ENCODE data around the gene BAIAP2L2. TPM values are rescaled to one million over a fixed set of nuclear protein-coding genes. Genes with fewer than 3 reads are reported as not detected.

BAIAP2L2 gene
- total RNA-seq, 1 donor from 2014 or later: 0.77 TPM

DNA sequence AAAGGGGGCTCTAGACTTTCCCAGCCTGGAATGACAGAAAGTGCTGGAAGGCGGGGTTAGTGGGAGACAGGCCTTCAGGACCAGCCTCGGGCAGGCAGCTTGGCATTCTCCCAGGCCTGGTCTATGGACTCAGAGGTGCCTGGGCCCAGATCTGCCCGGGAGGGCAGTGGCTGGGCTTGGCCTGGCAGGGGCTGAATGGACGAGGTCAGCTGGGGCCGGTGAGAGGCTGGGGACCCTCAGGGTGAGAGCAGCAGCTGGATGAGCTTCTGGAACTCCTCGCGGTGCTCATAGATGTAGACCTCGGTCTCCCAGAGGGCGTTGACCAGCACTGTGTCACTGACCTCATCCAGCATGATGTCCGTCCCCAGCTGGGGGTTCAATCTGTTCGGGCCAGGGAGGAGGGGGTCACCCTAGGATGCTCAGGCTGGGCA lies 1.5 kb upstream of the BAIAP2L2 start:
- H3K9me3 Mint-ChIP-seq (ENCODE audit: unreplicated experiment): no peaks in the 10 kb centered on the region
- no peak for DNase-seq (ENCODE audit: low spot score)
- TF ChIP-seq, protein P1, sequence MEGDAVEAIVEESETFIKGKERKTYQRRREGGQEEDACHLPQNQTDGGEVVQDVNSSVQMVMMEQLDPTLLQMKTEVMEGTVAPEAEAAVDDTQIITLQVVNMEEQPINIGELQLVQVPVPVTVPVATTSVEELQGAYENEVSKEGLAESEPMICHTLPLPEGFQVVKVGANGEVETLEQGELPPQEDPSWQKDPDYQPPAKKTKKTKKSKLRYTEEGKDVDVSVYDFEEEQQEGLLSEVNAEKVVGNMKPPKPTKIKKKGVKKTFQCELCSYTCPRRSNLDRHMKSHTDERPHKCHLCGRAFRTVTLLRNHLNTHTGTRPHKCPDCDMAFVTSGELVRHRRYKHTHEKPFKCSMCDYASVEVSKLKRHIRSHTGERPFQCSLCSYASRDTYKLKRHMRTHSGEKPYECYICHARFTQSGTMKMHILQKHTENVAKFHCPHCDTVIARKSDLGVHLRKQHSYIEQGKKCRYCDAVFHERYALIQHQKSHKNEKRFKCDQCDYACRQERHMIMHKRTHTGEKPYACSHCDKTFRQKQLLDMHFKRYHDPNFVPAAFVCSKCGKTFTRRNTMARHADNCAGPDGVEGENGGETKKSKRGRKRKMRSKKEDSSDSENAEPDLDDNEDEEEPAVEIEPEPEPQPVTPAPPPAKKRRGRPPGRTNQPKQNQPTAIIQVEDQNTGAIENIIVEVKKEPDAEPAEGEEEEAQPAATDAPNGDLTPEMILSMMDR (IDR thresholded peaks at IDR 0.05; ENCODE audit: unreplicated experiment): no peak
- no peak overlapping the region for H3K4me3 Mint-ChIP-seq (ENCODE audit: unreplicated experiment)
- no peaks in the 10 kb centered on the region for H3K36me3 Mint-ChIP-seq (ENCODE audit: low read depth, unreplicated experiment)
- no peaks in the 10 kb centered on the region for H3K4me1 Mint-ChIP-seq (ENCODE audit: unreplicated experiment)
- peaks cover 12% of the 10 kb centered on the region for H3K27me3 Mint-ChIP-seq (ENCODE audit: unreplicated experiment)
- H3K27ac Mint-ChIP-seq (ENCODE audit: unreplicated experiment): no peak overlapping the region

DNA sequence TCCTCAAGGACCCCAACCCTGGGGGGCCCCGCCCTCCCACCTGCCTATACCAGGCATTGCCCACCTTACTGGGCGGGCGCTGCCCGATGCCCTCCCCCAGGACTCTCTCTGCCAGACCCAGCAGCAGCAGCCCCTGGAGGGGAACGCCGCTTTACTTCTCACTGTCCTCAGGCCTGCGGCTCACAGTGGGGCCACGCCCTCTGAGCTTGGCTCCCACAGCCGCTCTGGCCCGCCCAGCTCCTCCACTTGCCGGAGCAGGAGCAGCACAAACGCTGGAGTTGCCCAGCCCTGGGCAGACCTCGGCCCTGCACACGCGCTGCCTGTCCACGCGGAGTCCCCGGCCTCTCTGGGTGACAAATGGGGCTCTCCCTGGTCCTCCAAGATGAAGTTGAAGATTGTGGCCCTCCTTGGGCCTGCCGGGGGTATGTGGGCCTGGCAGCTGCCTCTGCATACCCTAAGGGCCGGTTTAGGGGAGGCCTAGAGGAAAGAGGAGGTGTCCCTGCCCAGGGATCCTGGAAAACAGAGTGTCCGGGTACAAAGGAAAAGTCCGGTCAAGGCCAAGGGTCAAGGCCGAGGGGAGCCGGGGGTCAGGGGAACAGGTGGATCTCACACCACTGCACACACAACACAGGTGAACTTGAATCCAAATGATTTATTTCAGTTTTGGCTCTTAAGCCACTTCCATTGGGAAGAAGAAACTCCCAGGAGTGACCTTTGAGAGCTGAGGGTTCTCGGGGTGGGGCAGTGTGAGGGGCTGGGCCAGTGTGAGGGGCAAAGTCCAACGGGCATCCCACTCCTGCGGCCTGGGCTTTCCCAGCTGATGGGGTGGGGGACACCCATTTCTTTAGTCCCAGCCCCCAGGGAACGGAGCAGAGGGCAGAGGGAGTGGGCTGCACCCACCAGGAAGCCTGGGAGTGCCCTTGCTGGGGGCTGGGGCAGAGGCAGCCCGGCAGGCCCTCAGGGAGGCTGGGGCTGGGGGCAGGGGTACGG lies 674 bp upstream of the BAIAP2L2 start:
- Mint-ChIP-seq H3K27me3 (ENCODE audit: unreplicated experiment) (peaks cover 12% of the 10 kb centered on the region), H3K9me3 (ENCODE audit: unreplicated experiment) (no peaks in the 10 kb centered on the region), H3K27ac (ENCODE audit: unreplicated experiment) (no peak overlapping the region), H3K4me1 (ENCODE audit: unreplicated experiment) (no peaks in the 10 kb centered on the region), H3K4me3 (ENCODE audit: unreplicated experiment) (no peak overlapping the region), H3K36me3 (ENCODE audit: low read depth, unreplicated experiment) (no peaks in the 10 kb centered on the region)
- no peak for DNase-seq (ENCODE audit: low spot score)
- TF ChIP-seq, protein P1 (IDR thresholded peaks at IDR 0.05; ENCODE audit: unreplicated experiment): no peak

DNA sequence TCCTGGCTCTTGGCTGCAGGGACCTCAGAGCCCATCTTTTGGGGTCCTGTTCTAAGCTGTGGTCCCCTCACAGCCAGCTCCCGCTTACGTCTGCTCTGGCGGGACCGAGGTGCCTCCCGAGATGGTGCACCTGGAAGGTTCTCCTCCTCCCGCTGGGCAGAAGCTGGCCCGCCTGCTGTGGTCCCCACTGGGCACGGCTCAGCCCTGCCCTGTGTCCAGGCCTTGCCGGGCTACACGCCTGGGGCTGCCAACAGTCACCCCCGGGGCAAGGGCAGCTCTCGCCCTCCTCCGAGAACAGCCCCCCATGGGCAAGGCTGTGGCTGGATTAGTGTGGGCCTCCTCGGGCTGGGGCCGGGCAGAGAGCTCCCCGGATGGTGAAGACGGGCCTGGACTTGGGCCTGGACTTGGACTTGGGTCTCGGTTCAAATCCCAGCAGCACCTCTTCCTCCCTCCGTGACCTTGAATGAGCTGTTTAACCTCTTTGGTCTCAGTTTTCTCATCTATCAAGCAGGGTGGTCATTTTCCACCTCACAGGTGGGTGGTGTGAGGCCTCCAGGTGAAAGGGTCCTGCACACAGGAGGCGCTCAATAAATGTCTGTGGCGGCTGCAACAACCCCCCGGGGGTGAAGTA lies 998 bp downstream of the BAIAP2L2 start:
- Mint-ChIP-seq H3K27me3 (ENCODE audit: unreplicated experiment) (peaks cover 14% of the 10 kb centered on the region), H3K9me3 (ENCODE audit: unreplicated experiment) (no peaks in the 10 kb centered on the region), H3K4me1 (ENCODE audit: unreplicated experiment) (no peaks in the 10 kb centered on the region), H3K36me3 (ENCODE audit: low read depth, unreplicated experiment) (no peaks in the 10 kb centered on the region), H3K27ac (ENCODE audit: unreplicated experiment) (no peak overlapping the region), H3K4me3 (ENCODE audit: unreplicated experiment) (no peak overlapping the region)
- TF ChIP-seq, protein P1 (IDR thresholded peaks at IDR 0.05; ENCODE audit: unreplicated experiment): no peak
- DNase-seq (ENCODE audit: low spot score): no peak

DNA sequence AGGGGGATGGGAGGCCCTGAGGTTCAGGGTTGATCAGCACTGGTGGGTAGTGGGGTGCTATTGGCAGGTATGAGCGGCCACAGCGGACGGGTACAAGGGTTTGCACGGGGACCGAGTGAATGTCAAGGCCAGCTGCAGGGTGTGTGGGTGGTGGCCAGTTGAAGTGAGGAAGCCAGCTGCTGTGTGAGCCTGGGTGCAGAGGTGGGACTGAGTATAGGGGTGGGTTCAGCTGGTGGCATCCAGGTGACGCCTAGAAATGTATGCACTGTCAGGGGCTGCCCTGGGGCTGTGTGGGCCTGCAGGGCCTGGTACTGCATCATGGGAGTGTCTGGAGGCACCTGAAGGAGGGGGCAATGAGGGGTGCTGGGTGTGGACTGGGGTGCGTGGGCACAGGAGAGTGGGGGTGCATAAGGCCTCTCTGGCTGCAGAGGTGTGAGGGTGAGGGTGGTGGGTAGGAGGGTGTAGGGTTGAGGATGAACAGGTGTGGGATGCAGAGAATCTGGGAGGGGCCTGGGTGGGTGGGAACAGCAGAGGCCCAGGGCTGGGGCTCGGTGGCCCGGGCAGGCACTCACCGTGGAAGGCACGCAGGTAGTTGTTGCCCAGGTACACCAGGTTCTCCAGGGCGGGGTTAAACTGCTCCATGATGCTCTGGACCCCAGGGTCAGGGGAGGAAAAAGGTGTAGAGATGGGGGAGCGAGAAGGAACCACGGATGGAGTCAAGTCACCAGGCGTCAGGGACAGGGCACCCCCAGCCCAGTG lies 1.7 kb downstream of the BAIAP2L2 start:
- Mint-ChIP-seq H3K4me3 (ENCODE audit: unreplicated experiment) (no peak overlapping the region), H3K27ac (ENCODE audit: unreplicated experiment) (no peak overlapping the region), H3K36me3 (ENCODE audit: low read depth, unreplicated experiment) (no peaks in the 10 kb centered on the region), H3K9me3 (ENCODE audit: unreplicated experiment) (no peaks in the 10 kb centered on the region), H3K4me1 (ENCODE audit: unreplicated experiment) (no peaks in the 10 kb centered on the region), H3K27me3 (ENCODE audit: unreplicated experiment) (peaks cover 14% of the 10 kb centered on the region)
- no peak for DNase-seq (ENCODE audit: low spot score)
- TF ChIP-seq, protein P1 (IDR thresholded peaks at IDR 0.05; ENCODE audit: unreplicated experiment): no peak
